ENCODE measurements around the gene NRSN2. TPM values are rescaled to one million over a fixed set of nuclear protein-coding genes. Genes with fewer than 3 reads are reported as not detected.
"Not testable (repeated sequence)": the region's sequence is repeated elsewhere in the genome, so short reads cannot be mapped to it uniquely, and the experiment has no call there.

Gene NRSN2
- total and polyA plus RNA-seq, 3 donors from 2014 or later: 49.4 to 79.0 (median 62.4) TPM

DNA sequence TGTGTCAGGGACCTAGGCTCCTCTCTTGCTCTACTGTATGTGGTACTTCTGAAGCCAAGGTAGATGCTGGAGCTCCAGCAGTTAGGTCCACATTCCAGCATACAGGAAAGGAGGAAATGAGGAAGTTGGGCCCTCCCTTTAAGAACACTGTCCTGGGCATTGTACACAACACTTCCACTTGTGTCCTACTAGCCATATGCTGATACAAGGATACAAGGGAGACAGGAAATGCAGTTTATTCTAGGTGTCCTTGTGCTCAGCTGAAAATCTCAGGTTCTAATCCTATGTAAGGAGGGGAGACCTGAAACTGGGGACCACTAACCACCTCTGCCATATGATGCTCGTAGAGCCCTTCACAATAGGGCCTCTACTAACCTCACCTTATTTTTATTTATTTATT is 37.8 kb downstream of the NRSN2 start:
- intact Hi-C loops (cut with DNase I; ENCODE audit: low total_unique reads): no loop called here
- H3K27me3 ChIP-seq: no peaks in the 10 kb centered on the region
- no peak for DNase-seq
- no peaks in the 10 kb centered on the region for H3K9me3 ChIP-seq
- 94 to 96% methylated on average over 1 of the region's 1 CpG for WGBS, 2 donors
- H3K4me3 ChIP-seq: no peak overlapping the region
- peaks cover 3% of the 10 kb centered on the region for H3K4me1 ChIP-seq
- no peak overlapping the region for H3K27ac ChIP-seq
- TF ChIP-seq CTCF (IDR thresholded peaks at IDR 0.05): no peak
- no peak for TF ChIP-seq POLR2A (IDR thresholded peaks at IDR 0.05)
- H3K36me3 ChIP-seq (ENCODE audit: low read depth, missing control alignments): no peaks in the 10 kb centered on the region

GRCh38 chr20:385448-385847 is 38.5 kb downstream of the NRSN2 start:
- Histone ChIP-seq H3K27ac (no peak overlapping the region), H3K27me3 (no peaks in the 10 kb centered on the region), H3K4me1 (peaks cover 3% of the 10 kb centered on the region), H3K9me3 (no peaks in the 10 kb centered on the region), H3K36me3 (ENCODE audit: low read depth, missing control alignments) (no peaks in the 10 kb centered on the region), H3K4me3 (no peak overlapping the region)
- TF ChIP-seq CTCF (IDR thresholded peaks at IDR 0.05): no peak
- TF ChIP-seq POLR2A (IDR thresholded peaks at IDR 0.05): no peak
- no peak for DNase-seq
- intact Hi-C loops (cut with DNase I; ENCODE audit: low total_unique reads): no loop called here
- WGBS, 2 donors: 97 to 99% methylated on average over 5 of the region's 5 CpGs

- H3K36me3 ChIP-seq (ENCODE audit: low read depth, missing control alignments): not testable (repeated sequence)
These were observed 39.7 kb downstream of the NRSN2 start for GRCh38 chr20:386634-387033.

DNA sequence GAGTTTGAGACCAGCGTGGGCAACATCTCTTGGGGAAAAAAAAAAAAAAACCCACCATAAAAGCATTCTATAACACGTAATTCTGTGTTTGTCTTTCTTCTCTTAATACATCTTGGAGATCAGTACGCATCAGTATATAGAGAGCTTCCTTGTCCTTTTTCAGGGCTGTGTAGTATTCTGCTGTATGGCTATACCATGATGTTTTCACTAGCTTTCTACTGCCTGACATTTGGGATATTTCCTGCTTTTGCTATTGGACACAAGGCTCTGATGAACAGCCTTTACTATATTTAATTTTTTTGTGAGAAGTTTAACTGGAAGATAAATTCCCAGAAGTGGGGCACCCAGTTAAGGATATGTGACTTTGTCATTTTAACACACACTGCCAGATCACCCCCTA is 40.6 kb downstream of the NRSN2 start:
- intact Hi-C loops (cut with DNase I; ENCODE audit: low total_unique reads): no loop called here
- Histone ChIP-seq H3K4me1 (no peaks in the 10 kb centered on the region), H3K27me3 (no peaks in the 10 kb centered on the region), H3K4me3 (no peak overlapping the region), H3K27ac (no peak overlapping the region), H3K36me3 (ENCODE audit: low read depth, missing control alignments) (no peaks in the 10 kb centered on the region), H3K9me3 (no peaks in the 10 kb centered on the region)
- TF ChIP-seq POLR2A (IDR thresholded peaks at IDR 0.05) (no peak), CTCF (IDR thresholded peaks at IDR 0.05) (no peak)
- DNase-seq: no peak
- 96% methylated on average over 3 of the region's 3 CpGs for WGBS, 2 donors

More at GRCh38 chr20:386634-387033, 39.7 kb downstream of the NRSN2 start:
- intact Hi-C loops (cut with DNase I; ENCODE audit: low total_unique reads); DNase-seq; H3K4me3 ChIP-seq; H3K27ac ChIP-seq; H3K9me3 ChIP-seq; H3K4me1 ChIP-seq; H3K27me3 ChIP-seq: not testable (repeated sequence)
- 95 to 97% methylated on average over 8 of the region's 8 CpGs for WGBS, 2 donors

GRCh38 chr20:388034-388994 is 41.4 kb downstream of the NRSN2 start:
- 85 to 87% methylated on average over 21 of the region's 21 CpGs for whole genome bisulfite sequencing, 2 donors
- DNase-seq: no peak
- no peaks in the 10 kb centered on the region for H3K36me3 ChIP-seq (ENCODE audit: low read depth, missing control alignments)
- H3K27ac ChIP-seq: no peak overlapping the region
- no peaks in the 10 kb centered on the region for H3K4me1 ChIP-seq
- H3K4me3 ChIP-seq: no peak overlapping the region
- H3K27me3 ChIP-seq: no peaks in the 10 kb centered on the region
- H3K9me3 ChIP-seq: no peaks in the 10 kb centered on the region
- no peak for TF ChIP-seq CTCF (IDR thresholded peaks at IDR 0.05)
- no peak for TF ChIP-seq POLR2A (IDR thresholded peaks at IDR 0.05)
- intact Hi-C loops (cut with DNase I; ENCODE audit: low total_unique reads): no loop called here
